CD8-positive, alpha-beta memory T cell (primary cell): ENCODE data around the gene EDC4. TPM values are rescaled to one million over a fixed set of nuclear protein-coding genes. Genes with fewer than 3 reads are reported as not detected.

ENCODE experiments used
- CTCF ChIA-PET: fragments of 350-600 bp; sonication (Branson Sonifier 250); formaldehyde crosslinking; loops from one replicate; lab custom pipeline; 2021; ENCODE audit warnings: antibody characterized with exemption; lab: Charles Lee
- POLR2A ChIA-PET: fragments of 350-600 bp; sonication (Branson Sonifier 250); formaldehyde crosslinking; loops from one replicate; lab custom pipeline; 2021; ENCODE audit warnings: antibody characterized with exemption; lab: Charles Lee
- DNase-seq, 5 donors: peaks; one replicate each; pipeline versions ENCODE4 v3.0.0 to v3.0.0-alpha.2; 2020 to 2022; ENCODE audit warnings: mixed read lengths in 1 of 5
- H3K27ac ChIP-seq: one replicate; pipeline ENCODE4 v1.7.0; 2013; ENCODE audit warnings: low read depth, mild to moderate bottlenecking, low read length, moderate library complexity
- H3K27me3 ChIP-seq: 2 replicates; pipeline ENCODE4 v1.7.0; 2013; ENCODE audit warnings: low read length, mild to moderate bottlenecking; ENCODE audit not compliant: insufficient read depth, poor library complexity, severe bottlenecking
- H3K36me3 ChIP-seq: 2 replicates; pipeline ENCODE4 v1.7.0; 2013; ENCODE audit warnings: mild to moderate bottlenecking, low read length, moderate library complexity; ENCODE audit not compliant: insufficient read depth
- H3K4me1 ChIP-seq: 2 replicates; pipeline ENCODE4 v1.7.0; 2013; ENCODE audit warnings: mild to moderate bottlenecking, low read length, moderate library complexity; ENCODE audit not compliant: insufficient read depth
- H3K4me3 ChIP-seq: 2 replicates; pipeline ENCODE4 v1.7.0; 2013; ENCODE audit warnings: mild to moderate bottlenecking, low read length
- H3K9me3 ChIP-seq: 2 replicates; pipeline ENCODE4 v1.7.0; 2013; ENCODE audit warnings: mild to moderate bottlenecking, low read length
- H3K27ac Mint-ChIP-seq, 8 donors: one replicate each; pipeline ENCODE4 v1.8.0; 2020 to 2021; ENCODE audit warnings: mixed read lengths in 8 of 8, mild to moderate bottlenecking in 6 of 8, inconsistent platforms in 3 of 8, moderate library complexity in 3 of 8
- H3K27me3 Mint-ChIP-seq, 2 donors: one replicate each; pipeline ENCODE4 v1.8.0; 2020 to 2021; ENCODE audit warnings: mixed read lengths in 2 of 2, mild to moderate bottlenecking in 1 of 2, moderate library complexity in 1 of 2
- H3K36me3 Mint-ChIP-seq, 3 donors: one replicate each; pipeline ENCODE4 v1.8.0; 2020 to 2021; ENCODE audit warnings: mixed read lengths in 3 of 3, inconsistent platforms in 1 of 3, mild to moderate bottlenecking in 1 of 3
- H3K4me1 Mint-ChIP-seq, 3 donors: one replicate each; pipeline ENCODE4 v1.8.0; 2020 to 2021; ENCODE audit warnings: mixed read lengths in 3 of 3, inconsistent platforms in 1 of 3, mild to moderate bottlenecking in 1 of 3
- H3K4me3 Mint-ChIP-seq, 7 donors: one replicate each; pipeline ENCODE4 v1.8.0; 2020 to 2021; ENCODE audit warnings: mixed read lengths in 7 of 7, mild to moderate bottlenecking in 6 of 7, moderate library complexity in 4 of 7, inconsistent platforms in 2 of 7
- H3K9me3 Mint-ChIP-seq, 5 donors: one replicate each; pipeline ENCODE4 v1.8.0; 2020 to 2022; ENCODE audit warnings: mixed read lengths in 5 of 5, mild to moderate bottlenecking in 3 of 5, moderate library complexity in 2 of 5, inconsistent platforms in 1 of 5
- polyA plus RNA-seq: library from polyadenylated mRNA; unstranded; fragments of 300-500 nt; fragmentation: Illumina TruSeq; gene quantifications from one replicate; pipeline ENCODE4 v1.2.3, GENCODE V29; 2021
- total RNA-seq, 2 experiments: library from RNA; stranded (reverse); gene quantifications; one replicate each; pipeline ENCODE4 v1.2.3, GENCODE V29; 2021

EDC4 gene
- total and polyA plus RNA-seq, 3 experiments from 2014 or later: 30.1 to 108 (median 105) TPM

DNA sequence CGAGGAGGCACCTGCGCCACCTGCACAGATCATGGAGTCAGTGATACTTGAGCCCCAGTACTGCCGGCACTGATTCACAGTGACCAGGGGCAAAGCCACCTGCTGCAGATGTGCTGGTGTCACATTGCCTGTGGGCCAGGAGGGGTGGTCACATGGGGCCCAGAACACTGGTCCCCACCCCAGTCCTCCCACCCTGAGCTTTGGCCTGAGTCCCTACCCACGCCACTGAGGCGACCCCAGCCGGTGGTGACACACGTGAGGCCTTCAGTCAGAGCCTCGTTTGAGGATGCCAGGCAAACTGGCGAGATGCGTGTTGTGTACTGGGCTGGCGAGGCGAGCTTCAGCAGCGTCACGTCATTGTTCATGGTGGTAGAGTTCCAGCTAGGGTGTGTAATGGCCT, 57.3 kb downstream of the EDC4 start:
- peaks cover 12 to 35% (median 12%) of the 10 kb centered on the region in 3 donors for H3K4me1 Mint-ChIP-seq
- H3K27me3 Mint-ChIP-seq: no peaks in the 10 kb centered on the region
- Histone ChIP-seq H3K9me3 (no peaks in the 10 kb centered on the region), H3K27me3 (no peaks in the 10 kb centered on the region), H3K36me3 (peaks cover 30% of the 10 kb centered on the region), H3K27ac (no peak overlapping the region), H3K4me1 (peaks cover 13% of the 10 kb centered on the region), H3K4me3 (no peak overlapping the region)
- POLR2A ChIA-PET: no interaction called here
- H3K27ac Mint-ChIP-seq: peak overlapping the region in 1 of 8 donors; percentile 60
- no peak for DNase-seq
- H3K9me3 Mint-ChIP-seq: no peaks in the 10 kb centered on the region
- peaks cover 0 to 68% (median 2%) of the 10 kb centered on the region in 3 donors for H3K36me3 Mint-ChIP-seq
- H3K4me3 Mint-ChIP-seq: no peak overlapping the region
- CTCF ChIA-PET: interaction anchor here (2.0 to 3.3 kb wide), 6 partner anchors 11 to 409 kb away, joined by 13 to 21 read pairs (median 16); partner anchors contain the start of genes LCAT and NRN1L

DNA sequence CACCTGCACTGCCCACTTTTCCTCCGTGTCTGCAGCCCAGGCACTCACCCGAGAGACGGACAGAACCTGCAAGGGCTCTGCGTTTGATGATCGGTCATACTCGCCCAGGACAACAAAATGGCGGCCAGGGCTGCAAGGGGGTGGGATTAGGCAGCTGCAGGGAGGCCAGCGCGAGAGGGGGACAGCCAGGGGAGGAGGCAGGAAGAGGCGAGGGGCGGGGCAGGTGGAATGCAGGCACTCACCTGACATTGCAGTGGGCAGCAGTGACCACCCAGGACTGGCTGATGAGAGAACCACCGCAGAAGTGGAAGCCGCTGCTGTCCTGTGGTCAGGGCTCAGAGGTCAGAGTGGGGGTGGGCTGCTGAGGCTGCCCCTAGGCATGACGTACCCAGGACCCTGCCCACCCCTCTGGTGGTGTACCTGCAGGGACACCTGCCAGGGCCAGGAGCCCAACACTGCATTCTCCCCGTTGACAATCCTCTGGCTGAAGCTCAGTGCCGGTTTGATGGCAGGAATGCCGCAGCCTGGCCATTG, 57.9 kb downstream of the EDC4 start:
- no peak for DNase-seq
- Mint-ChIP-seq H3K9me3 (no peaks in the 10 kb centered on the region), H3K27ac (peak overlapping the region in 1 of 8 donors; percentile 19), H3K27me3 (peaks cover 0 to 1% of the 10 kb centered on the region in 2 donors), H3K4me1 (peaks cover 16 to 40% (median 17%) of the 10 kb centered on the region in 3 donors), H3K4me3 (no peak overlapping the region), H3K36me3 (peaks cover 0 to 73% (median 4%) of the 10 kb centered on the region in 3 donors)
- H3K27me3 ChIP-seq: no peaks in the 10 kb centered on the region
- POLR2A ChIA-PET: no interaction called here
- H3K4me1 ChIP-seq: peaks cover 16% of the 10 kb centered on the region
- H3K27ac ChIP-seq: no peak overlapping the region
- no peak overlapping the region for H3K4me3 ChIP-seq
- CTCF ChIA-PET: interaction anchor here (2.9 to 3.3 kb wide), 2 partner anchors 48 to 114 kb away, joined by 13 to 17 read pairs; no protein-coding TSS in a partner anchor
- no peaks in the 10 kb centered on the region for H3K9me3 ChIP-seq
- H3K36me3 ChIP-seq: peaks cover 32% of the 10 kb centered on the region

Other genes with a start within 250 kb of the EDC4 start
- 100 to 1,000 TPM; 124 to 139 TPM for gene CARMIL2, start 227.9 kb upstream of the EDC4 start, total RNA-seq
- 24.5 TPM for gene CARMIL2, start 227.9 kb upstream of the EDC4 start, polyA plus RNA-seq
- 10 to 100 TPM; 79.1 to 81.7 TPM for gene ACD, start 212.8 kb upstream of the EDC4 start, total RNA-seq
- gene ACD, start 212.8 kb upstream of the EDC4 start, polyA plus RNA-seq: 55.6 TPM
- gene PARD6A, start 212.1 kb upstream of the EDC4 start, total RNA-seq: 10 to 100 TPM; 16.7 to 18.3 TPM
- gene PARD6A, start 212.1 kb upstream of the EDC4 start, polyA plus RNA-seq: 14.7 TPM
- 10 to 100 TPM; 15.1 to 15.6 TPM for gene ENKD1, start 206.3 kb upstream of the EDC4 start, total RNA-seq
- gene ENKD1, start 206.3 kb upstream of the EDC4 start, polyA plus RNA-seq: 1.7 TPM
- gene C16orf86, start 206.2 kb upstream of the EDC4 start, total RNA-seq: 1 to 10 TPM in 1 of 2 experiments, under 1 TPM in 1; 0.79 to 1.9 TPM
- 2.7 TPM for gene C16orf86, start 206.2 kb upstream of the EDC4 start, polyA plus RNA-seq
- gene GFOD2, start 153.7 kb upstream of the EDC4 start, total RNA-seq: 10 to 100 TPM; 21.3 to 23.7 TPM
- gene GFOD2, start 153.7 kb upstream of the EDC4 start, polyA plus RNA-seq: 11.2 TPM
- 10 to 100 TPM; 18.9 to 20.0 TPM for gene RANBP10, start 66.5 kb upstream of the EDC4 start, total RNA-seq
- 11.1 TPM for gene RANBP10, start 66.5 kb upstream of the EDC4 start, polyA plus RNA-seq
- gene TSNAXIP1, start 66.2 kb upstream of the EDC4 start, total RNA-seq: 1 to 10 TPM; 1.2 to 1.5 TPM
- 0.13 TPM for gene TSNAXIP1, start 66.2 kb upstream of the EDC4 start, polyA plus RNA-seq
- 10 to 100 TPM; 52.6 to 55.1 TPM for gene THAP11, start 30.7 kb upstream of the EDC4 start, total RNA-seq
- 153 TPM for gene THAP11, start 30.7 kb upstream of the EDC4 start, polyA plus RNA-seq
- gene NUTF2, start 26.1 kb upstream of the EDC4 start, total RNA-seq: 100 to 1,000 TPM; 181 TPM
- gene NUTF2, start 26.1 kb upstream of the EDC4 start, polyA plus RNA-seq: 129 TPM
- 10 to 100 TPM; 56.5 to 58.6 TPM for gene CENPT, start 25.4 kb upstream of the EDC4 start, total RNA-seq
- 14.3 TPM for gene CENPT, start 25.4 kb upstream of the EDC4 start, polyA plus RNA-seq
- under 1 TPM in 1 of 2 experiments, not detected in 1; 0.97 TPM for gene NRN1L, start 11.8 kb downstream of the EDC4 start, total RNA-seq
- 0.83 TPM for gene NRN1L, start 11.8 kb downstream of the EDC4 start, polyA plus RNA-seq
- 10 to 100 TPM; 13.6 to 14.5 TPM for gene PSKH1, start 20.2 kb downstream of the EDC4 start, total RNA-seq
- gene PSKH1, start 20.2 kb downstream of the EDC4 start, polyA plus RNA-seq: 27.0 TPM
- 1 to 10 TPM; 4.1 to 4.9 TPM for gene CTRL, start 58.8 kb downstream of the EDC4 start, total RNA-seq
- 1.5 TPM for gene CTRL, start 58.8 kb downstream of the EDC4 start, polyA plus RNA-seq
- gene PSMB10, start 63.8 kb downstream of the EDC4 start, total RNA-seq: 100 to 1,000 TPM; 176 to 189 TPM
- 518 TPM for gene PSMB10, start 63.8 kb downstream of the EDC4 start, polyA plus RNA-seq
- 10 to 100 TPM; 12.7 to 12.8 TPM for gene LCAT, start 71.1 kb downstream of the EDC4 start, total RNA-seq
- 0.74 TPM for gene LCAT, start 71.1 kb downstream of the EDC4 start, polyA plus RNA-seq
- 10 to 100 TPM; 30.6 to 34.1 TPM for gene SLC12A4, start 95.6 kb downstream of the EDC4 start, total RNA-seq
- gene SLC12A4, start 95.6 kb downstream of the EDC4 start, polyA plus RNA-seq: 5.1 TPM
- gene DPEP3, start 107.4 kb downstream of the EDC4 start, total RNA-seq: under 1 TPM; 0.18 TPM
- 0.10 TPM for gene DPEP3, start 107.4 kb downstream of the EDC4 start, polyA plus RNA-seq
- gene DPEP2, start 126.4 kb downstream of the EDC4 start, total RNA-seq: 1 to 10 TPM; 6.2 to 6.4 TPM
- gene DPEP2, start 126.4 kb downstream of the EDC4 start, polyA plus RNA-seq: 34.0 TPM
- gene DPEP2NB, start 142.9 kb downstream of the EDC4 start, total RNA-seq: not detected
- not detected for gene DPEP2NB, start 142.9 kb downstream of the EDC4 start, polyA plus RNA-seq
- gene DDX28, start 150.2 kb downstream of the EDC4 start, total RNA-seq: 10 to 100 TPM; 28.3 to 29.2 TPM
- 31.5 TPM for gene DDX28, start 150.2 kb downstream of the EDC4 start, polyA plus RNA-seq
- gene DUS2, start 150.2 kb downstream of the EDC4 start, total RNA-seq: 10 to 100 TPM; 31.3 to 32.2 TPM
- 15.3 TPM for gene DUS2, start 150.2 kb downstream of the EDC4 start, polyA plus RNA-seq
- gene NFATC3, start 212.3 kb downstream of the EDC4 start, total RNA-seq: 10 to 100 TPM; 91.1 to 95.9 TPM
- 120 TPM for gene NFATC3, start 212.3 kb downstream of the EDC4 start, polyA plus RNA-seq